ENCODE data around the gene HDGFL3. TPM values are rescaled to one million over a fixed set of nuclear protein-coding genes. Genes with fewer than 3 reads are reported as not detected.
A peak's percentile ranks its signal among the peaks of the same experiment; 100 is the strongest.

The HDGFL3 gene
- total and polyA plus RNA-seq, 4 donors = 28.0 to 68.4 (median 66.7) TPM

- WGBS, 2 donors = 88 to 97% methylated on average over 1 of the region's 1 CpG
- Histone ChIP-seq H3K9me3 (ENCODE audit: control insufficient read depth, low read length) (peaks cover 2% of the 10 kb centered on the region), H3K27me3 (ENCODE audit: control insufficient read depth in 1 of 2, insufficient read depth in 2 of 2, low read length in 1 of 2) (no peaks in the 10 kb centered on the region), H3K4me1 (ENCODE audit: control insufficient read depth in 1 of 2, insufficient read depth in 2 of 2, low read length in 2 of 2) (no peaks in the 10 kb centered on the region), H3K36me3 (ENCODE audit: control insufficient read depth in 1 of 2, insufficient read depth in 2 of 2, low read length in 1 of 2) (no peaks in the 10 kb centered on the region), H3K27ac (ENCODE audit: low read depth in 1 of 2, low read length in 2 of 2) (no peak overlapping the region), H3K4me3 (ENCODE audit: low read length in 2 of 2) (no peak overlapping the region)
- ATAC-seq (ENCODE audit: low FRiP score) = no peak
- intact Hi-C loops (cut with DNase I) = no loop called here
- DNase-seq = no peak
Measured at GRCh38 chr15:83219026-83219425, 11.4 kb upstream of the HDGFL3 start.

DNA sequence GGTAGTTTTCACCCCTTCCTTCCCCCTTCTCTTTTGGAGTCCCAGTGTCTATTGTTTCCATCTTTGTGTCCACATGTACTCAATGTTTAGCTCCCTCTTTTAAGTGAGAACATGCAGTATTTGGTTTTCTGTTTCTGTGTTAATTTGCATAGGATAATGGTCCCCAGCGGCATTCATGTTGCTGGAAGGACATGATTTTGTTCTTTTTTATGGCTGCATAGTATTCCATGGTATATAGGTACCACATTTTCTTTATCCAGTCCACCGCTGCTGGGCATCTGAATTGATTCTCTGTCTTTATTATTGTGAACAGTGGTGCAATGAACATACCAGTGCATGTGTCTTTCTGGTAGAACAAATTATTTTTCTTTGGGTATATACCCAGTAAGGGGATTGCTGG, 7.7 kb upstream of the HDGFL3 start:
- intact Hi-C loops (cut with DNase I) = no loop called here
- no peaks in the 10 kb centered on the region for H3K9me3 ChIP-seq (ENCODE audit: control insufficient read depth, low read length)
- 95 to 100% methylated on average over 2 of the region's 2 CpGs for WGBS, 2 donors
- H3K36me3 ChIP-seq (ENCODE audit: control insufficient read depth in 1 of 2, insufficient read depth in 2 of 2, low read length in 1 of 2) = no peaks in the 10 kb centered on the region
- H3K4me1 ChIP-seq (ENCODE audit: control insufficient read depth in 1 of 2, insufficient read depth in 2 of 2, low read length in 2 of 2) = no peaks in the 10 kb centered on the region
- H3K27me3 ChIP-seq (ENCODE audit: control insufficient read depth in 1 of 2, insufficient read depth in 2 of 2, low read length in 1 of 2) = peaks cover 0 to 1% of the 10 kb centered on the region in 2 donors
- no peak overlapping the region for H3K4me3 ChIP-seq (ENCODE audit: low read length in 2 of 2)
- no peak overlapping the region for H3K27ac ChIP-seq (ENCODE audit: low read depth in 1 of 2, low read length in 2 of 2)
- no peak for ATAC-seq (ENCODE audit: low FRiP score)
- no peak for DNase-seq

- peaks cover 0 to 1% of the 10 kb centered on the region in 2 donors for H3K27me3 ChIP-seq (ENCODE audit: control insufficient read depth in 1 of 2, insufficient read depth in 2 of 2, low read length in 1 of 2)
- DNase-seq (no peak), ATAC-seq (ENCODE audit: low FRiP score) (no peak)
- H3K4me3 ChIP-seq (ENCODE audit: low read length in 2 of 2) = no peak overlapping the region
- H3K36me3 ChIP-seq (ENCODE audit: control insufficient read depth in 1 of 2, insufficient read depth in 2 of 2, low read length in 1 of 2) = no peaks in the 10 kb centered on the region
- intact Hi-C loops (cut with DNase I) = no loop called here
- WGBS, 2 donors = 26 to 27% methylated on average over 3 of the region's 3 CpGs
- H3K4me1 ChIP-seq (ENCODE audit: control insufficient read depth in 1 of 2, insufficient read depth in 2 of 2, low read length in 2 of 2) = no peaks in the 10 kb centered on the region
- no peaks in the 10 kb centered on the region for H3K9me3 ChIP-seq (ENCODE audit: control insufficient read depth, low read length)
- no peak overlapping the region for H3K27ac ChIP-seq (ENCODE audit: low read depth in 1 of 2, low read length in 2 of 2)
Measured at GRCh38 chr15:83210619-83211018, 3.0 kb upstream of the HDGFL3 start.

DNA sequence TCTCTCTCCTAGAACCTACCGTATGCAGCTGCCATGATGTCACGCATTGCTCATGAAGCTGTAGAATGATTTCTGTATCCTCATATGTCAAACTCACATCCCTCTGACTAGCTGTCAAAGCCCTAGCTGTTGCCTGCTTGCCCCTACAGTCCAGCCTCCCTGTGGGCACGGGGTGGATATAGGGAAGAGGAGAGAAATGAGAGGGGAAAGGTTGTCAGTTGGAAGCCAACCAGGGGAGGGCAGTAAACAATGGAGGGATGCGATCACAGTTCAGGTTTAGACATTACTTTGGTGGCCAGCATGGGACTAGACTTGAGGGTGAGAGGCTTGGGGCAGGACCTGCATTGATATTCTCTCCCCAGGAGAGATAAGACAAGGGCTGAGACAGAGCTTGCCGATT, 1.7 kb upstream of the HDGFL3 start:
- 77 to 86% methylated on average over 5 of the region's 5 CpGs for WGBS, 2 donors

DNA sequence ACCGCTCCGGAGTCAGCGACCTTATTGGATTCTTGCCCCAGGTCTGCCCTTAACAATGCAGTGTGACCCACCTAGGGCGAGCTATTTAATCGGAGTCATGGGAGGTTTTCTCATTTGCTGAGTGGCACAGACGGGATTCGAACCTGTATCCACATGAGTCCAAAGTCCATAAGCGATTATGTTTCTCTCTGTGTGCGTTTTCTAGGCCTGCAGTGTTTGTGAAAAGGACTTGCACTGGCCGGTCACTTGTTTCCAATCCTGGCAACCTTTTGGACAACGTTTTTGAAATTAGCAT, 691 bp upstream of the HDGFL3 start:
- intact Hi-C loops (cut with DNase I) = loop anchor here (5.0 to 10.0 kb wide), 4 partner anchors 141 to 204 kb away; partner anchors contain the start of genes BTBD1 (in 1 of the 2) and C15orf40 (in 1 of the 2)
- Histone ChIP-seq H3K9me3 (ENCODE audit: control insufficient read depth, low read length) (no peaks in the 10 kb centered on the region), H3K4me1 (ENCODE audit: control insufficient read depth in 1 of 2, insufficient read depth in 2 of 2, low read length in 2 of 2) (peaks cover 0 to 4% of the 10 kb centered on the region in 2 donors), H3K36me3 (ENCODE audit: control insufficient read depth in 1 of 2, insufficient read depth in 2 of 2, low read length in 1 of 2) (no peaks in the 10 kb centered on the region), H3K4me3 (ENCODE audit: low read length in 2 of 2) (peak overlapping the region; percentile 88 to 91), H3K27me3 (ENCODE audit: control insufficient read depth in 1 of 2, insufficient read depth in 2 of 2, low read length in 1 of 2) (peaks cover 0 to 1% of the 10 kb centered on the region in 2 donors), H3K27ac (ENCODE audit: low read depth in 1 of 2, low read length in 2 of 2) (peak overlapping the region in 1 of 2 donors; percentile 1)
- ATAC-seq (ENCODE audit: low FRiP score) (no peak), DNase-seq (no peak)
- WGBS, 2 donors = 11 to 13% methylated on average over 11 of the region's 11 CpGs

More for the DNA sequence above, 1.7 kb upstream of the HDGFL3 start:
- intact Hi-C loops (cut with DNase I) = loop anchor here (5.0 to 10.0 kb wide), 4 partner anchors 142 to 205 kb away; partner anchors contain the start of genes BTBD1 (in 1 of the 2) and C15orf40 (in 1 of the 2)
- ATAC-seq (ENCODE audit: low FRiP score) (no peak), DNase-seq (no peak)
- Histone ChIP-seq H3K9me3 (ENCODE audit: control insufficient read depth, low read length) (no peaks in the 10 kb centered on the region), H3K4me1 (ENCODE audit: control insufficient read depth in 1 of 2, insufficient read depth in 2 of 2, low read length in 2 of 2) (peaks cover 0 to 4% of the 10 kb centered on the region in 2 donors), H3K36me3 (ENCODE audit: control insufficient read depth in 1 of 2, insufficient read depth in 2 of 2, low read length in 1 of 2) (no peaks in the 10 kb centered on the region), H3K27ac (ENCODE audit: low read depth in 1 of 2, low read length in 2 of 2) (no peak overlapping the region), H3K4me3 (ENCODE audit: low read length in 2 of 2) (no peak overlapping the region), H3K27me3 (ENCODE audit: control insufficient read depth in 1 of 2, insufficient read depth in 2 of 2, low read length in 1 of 2) (peaks cover 0 to 1% of the 10 kb centered on the region in 2 donors)

GRCh38 chr15:83207009-83207659, 489 bp downstream of the HDGFL3 start:
- Histone ChIP-seq H3K4me3 (ENCODE audit: low read length in 2 of 2) (peak overlapping the region; percentile 88 to 91), H3K9me3 (ENCODE audit: control insufficient read depth, low read length) (no peaks in the 10 kb centered on the region), H3K4me1 (ENCODE audit: control insufficient read depth in 1 of 2, insufficient read depth in 2 of 2, low read length in 2 of 2) (peaks cover 0 to 4% of the 10 kb centered on the region in 2 donors), H3K27me3 (ENCODE audit: control insufficient read depth in 1 of 2, insufficient read depth in 2 of 2, low read length in 1 of 2) (peaks cover 0 to 1% of the 10 kb centered on the region in 2 donors), H3K36me3 (ENCODE audit: control insufficient read depth in 1 of 2, insufficient read depth in 2 of 2, low read length in 1 of 2) (no peaks in the 10 kb centered on the region), H3K27ac (ENCODE audit: low read depth in 1 of 2, low read length in 2 of 2) (peak overlapping the region; percentile 43 to 85)
- ATAC-seq (ENCODE audit: low FRiP score) = peak; percentile 75
- WGBS, 2 donors = 0 to 1% methylated on average over 46 to 93 of the region's 93 CpGs
- DNase-seq = peak; percentile 54 to 87
- intact Hi-C loops (cut with DNase I) = loop anchor here (5.0 to 10.0 kb wide), 4 partner anchors 140 to 202 kb away; partner anchors contain the start of genes BTBD1 (in 1 of the 2) and C15orf40 (in 1 of the 2)

DNA sequence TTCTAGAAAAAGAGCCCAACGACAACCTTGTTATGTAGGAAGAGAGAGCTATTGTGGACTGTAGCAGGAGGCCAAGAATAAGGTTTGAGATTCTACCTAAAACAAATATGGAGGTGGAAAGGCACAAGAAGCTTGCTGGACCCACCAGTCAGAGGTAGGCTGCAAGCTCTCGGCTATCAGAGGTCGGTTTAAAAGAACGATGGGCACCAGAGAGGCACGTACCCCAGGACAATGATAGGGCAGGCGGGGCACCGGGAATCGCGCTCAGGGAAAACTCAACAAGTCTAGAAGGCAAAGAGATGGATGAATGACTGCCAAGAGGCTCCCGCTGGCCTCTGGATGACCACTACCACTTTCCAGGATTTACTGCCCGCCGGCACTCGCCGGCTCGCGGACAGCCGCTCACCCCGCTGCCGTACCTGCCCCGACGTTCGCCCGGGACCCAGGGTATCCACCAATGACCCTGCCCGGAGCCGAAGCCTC, 1.1 kb downstream of the HDGFL3 start:
- H3K4me3 ChIP-seq (ENCODE audit: low read length in 2 of 2) = peak overlapping the region; percentile 88 to 91
- H3K27ac ChIP-seq (ENCODE audit: low read depth in 1 of 2, low read length in 2 of 2) = peak overlapping the region; percentile 43 to 85
- no peaks in the 10 kb centered on the region for H3K9me3 ChIP-seq (ENCODE audit: control insufficient read depth, low read length)
- no peaks in the 10 kb centered on the region for H3K36me3 ChIP-seq (ENCODE audit: control insufficient read depth in 1 of 2, insufficient read depth in 2 of 2, low read length in 1 of 2)
- H3K4me1 ChIP-seq (ENCODE audit: control insufficient read depth in 1 of 2, insufficient read depth in 2 of 2, low read length in 2 of 2) = peaks cover 0 to 6% of the 10 kb centered on the region in 2 donors
- no peak for ATAC-seq (ENCODE audit: low FRiP score)
- DNase-seq = no peak
- WGBS, 2 donors = 1% methylated on average over 25 of the region's 25 CpGs
- intact Hi-C loops (cut with DNase I) = loop anchor here (5.0 to 10.0 kb wide), 4 partner anchors 139 to 202 kb away; partner anchors contain the start of genes BTBD1 (in 1 of the 2) and C15orf40 (in 1 of the 2)
- no peaks in the 10 kb centered on the region for H3K27me3 ChIP-seq (ENCODE audit: control insufficient read depth in 1 of 2, insufficient read depth in 2 of 2, low read length in 1 of 2)

DNA sequence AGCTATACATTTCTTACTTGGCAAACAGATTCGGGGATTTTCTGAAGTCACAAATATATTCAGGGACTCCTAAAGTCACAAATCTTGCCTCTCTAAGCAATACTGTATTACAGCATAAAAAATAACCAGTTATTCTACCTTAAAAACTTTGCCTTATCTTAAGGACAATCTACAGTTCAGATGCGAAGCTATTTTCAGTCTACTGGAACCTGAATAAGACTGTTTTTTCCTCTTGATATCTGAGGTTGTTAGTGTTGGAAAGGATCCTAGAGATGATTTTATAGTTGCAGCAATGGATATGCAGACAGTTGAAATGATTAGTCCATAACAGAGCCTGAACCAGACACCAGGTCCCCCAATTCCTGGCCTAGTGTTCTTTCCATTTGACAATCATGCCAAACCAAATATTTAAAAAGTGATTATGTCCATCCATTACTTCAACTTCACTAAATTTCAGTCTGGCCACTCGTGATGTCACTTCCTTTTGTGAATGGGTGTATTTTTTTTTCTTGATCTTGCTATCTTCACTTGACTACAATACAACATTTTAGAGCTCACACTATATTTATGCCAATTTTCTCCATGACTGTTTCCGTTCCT, 1.8 kb downstream of the HDGFL3 start:
- no peak for ATAC-seq (ENCODE audit: low FRiP score)
- 5 to 6% methylated on average over 4 of the region's 4 CpGs for WGBS, 2 donors
- no peaks in the 10 kb centered on the region for H3K27me3 ChIP-seq (ENCODE audit: control insufficient read depth in 1 of 2, insufficient read depth in 2 of 2, low read length in 1 of 2)
- no peak for DNase-seq
- no peaks in the 10 kb centered on the region for H3K9me3 ChIP-seq (ENCODE audit: control insufficient read depth, low read length)
- peaks cover 0 to 8% of the 10 kb centered on the region in 2 donors for H3K4me1 ChIP-seq (ENCODE audit: control insufficient read depth in 1 of 2, insufficient read depth in 2 of 2, low read length in 2 of 2)
- H3K4me3 ChIP-seq (ENCODE audit: low read length in 2 of 2) = peak overlapping the region in 1 of 2 donors; percentile 88
- intact Hi-C loops (cut with DNase I) = loop anchor here (5.0 to 10.0 kb wide), 4 partner anchors 139 to 201 kb away; partner anchors contain the start of genes BTBD1 (in 1 of the 2) and C15orf40 (in 1 of the 2)
- no peak overlapping the region for H3K27ac ChIP-seq (ENCODE audit: low read depth in 1 of 2, low read length in 2 of 2)
- H3K36me3 ChIP-seq (ENCODE audit: control insufficient read depth in 1 of 2, insufficient read depth in 2 of 2, low read length in 1 of 2) = no peaks in the 10 kb centered on the region
